ENCODE results near the gene ANKRD61. TPM values are rescaled to one million over a fixed set of nuclear protein-coding genes. Genes with fewer than 3 reads are reported as not detected.

The ANKRD61 gene
- total RNA-seq, result 0.21 and 0.48 TPM in 2 replicates

DNA sequence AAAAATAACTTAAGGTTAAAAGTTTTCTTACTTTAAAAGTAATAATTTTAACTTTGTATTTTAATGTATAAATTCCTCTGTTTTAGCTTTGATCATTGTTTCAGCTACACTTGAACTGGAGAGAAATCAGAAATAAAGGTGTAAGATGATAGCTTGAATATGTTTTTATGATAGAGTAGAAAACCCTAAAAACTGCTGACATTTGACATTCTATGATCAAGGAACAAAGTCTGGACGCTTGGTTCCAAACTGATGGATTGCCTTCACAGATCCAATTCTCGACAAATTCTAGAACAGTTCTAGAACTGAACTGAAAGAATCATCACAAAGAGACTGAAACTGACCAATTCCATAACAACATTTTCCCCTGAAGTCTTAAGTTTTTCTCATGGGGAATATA, at the start of gene ANKRD61:
Gene ANKRD61, plus strand, starts transcription at position 389 of the 400 bp plus-strand sequence. Its CDS starts 0 bp downstream, at position 389.

DNA sequence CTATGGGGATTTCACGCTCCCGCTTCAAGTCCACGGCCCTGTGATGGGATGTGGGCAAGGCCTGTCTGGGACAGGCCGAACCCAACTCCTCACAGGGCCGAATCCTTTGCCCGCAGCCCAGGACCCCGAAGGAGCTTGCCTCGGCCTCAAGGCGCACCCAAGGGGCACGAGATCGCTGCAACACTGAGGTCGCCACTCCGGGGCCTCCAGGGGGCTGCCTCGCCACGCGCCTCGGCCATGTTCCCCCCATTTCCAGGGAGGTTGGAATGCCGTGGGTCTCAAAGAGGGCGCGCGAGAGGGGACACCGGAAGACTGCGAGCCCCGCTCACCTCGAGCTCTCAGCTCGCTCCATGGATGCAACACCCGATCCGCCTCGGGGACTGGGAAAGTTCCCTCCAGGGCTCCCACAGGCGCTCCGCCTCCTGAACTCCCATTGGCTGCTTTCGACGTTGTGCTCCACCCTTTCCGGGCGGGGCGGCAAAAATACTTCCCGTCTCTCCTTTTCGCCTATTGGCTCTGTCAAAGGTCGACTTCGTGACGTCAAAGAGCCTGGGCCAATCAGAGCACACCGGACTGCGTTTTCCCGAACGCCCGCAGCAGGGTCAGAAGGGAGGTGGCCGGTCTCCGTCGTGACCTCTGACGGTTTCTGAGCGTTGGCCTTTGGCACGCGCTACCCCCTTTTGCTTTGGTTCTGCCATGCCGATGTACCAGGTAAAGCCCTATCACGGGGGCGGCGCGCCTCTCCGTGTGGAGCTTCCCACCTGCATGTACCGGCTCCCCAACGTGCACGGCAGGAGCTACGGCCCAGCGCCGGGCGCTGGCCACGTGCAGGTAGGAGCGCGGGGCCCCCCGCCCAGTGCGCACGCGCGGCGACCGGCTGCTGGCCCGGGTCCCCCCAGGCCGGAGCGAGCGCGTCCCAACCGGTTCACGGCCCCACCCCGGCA, 22.2 kb upstream of the ANKRD61 start, which contains the start of the genes AIMP2 and PMS2:
Gene AIMP2, plus strand, starts transcription at position 605 of the 944 bp plus-strand sequence. Its CDS starts 92 bp downstream, at position 697.
Gene PMS2, minus strand, starts transcription at position 382 of the 944 bp plus-strand sequence. Its CDS starts 30 bp downstream, at position 352.

Other genes starting within 250 kb of the ANKRD61 start
- gene RNF216, start 249.7 kb upstream of the ANKRD61 start, total RNA-seq, result 20.5 and 24.3 TPM in 2 replicates
- not detected in 2 replicates for gene OCM, start 150.6 kb upstream of the ANKRD61 start, total RNA-seq
- gene CCZ1, start 132.6 kb upstream of the ANKRD61 start, total RNA-seq, result 47.5 and 55.4 TPM in 2 replicates
- gene RSPH10B, start 60.7 kb upstream of the ANKRD61 start, total RNA-seq, result under 0.01 TPM in 2 replicates
- 17.6 and 34.3 TPM in 2 replicates for gene PMS2, start 22.3 kb upstream of the ANKRD61 start, total RNA-seq
- 85.3 and 109 TPM in 2 replicates for gene AIMP2, start 22.1 kb upstream of the ANKRD61 start, total RNA-seq
- gene EIF2AK1, start 27.8 kb downstream of the ANKRD61 start, total RNA-seq, result 90.6 and 93.3 TPM in 2 replicates
- gene USP42, start 73.6 kb downstream of the ANKRD61 start, total RNA-seq, result 2.4 and 3.0 TPM in 2 replicates
- gene CYTH3, start 241.2 kb downstream of the ANKRD61 start, total RNA-seq, result 13.6 and 28.0 TPM in 2 replicates

All from tracheal epithelial cell (primary cell).